ENCODE measurements around the gene BPIFB2.
"Not testable (repeated sequence)": the region's sequence is repeated elsewhere in the genome, so short reads cannot be mapped to it uniquely, and the experiment has no call there.

The BPIFB2 gene

DNA sequence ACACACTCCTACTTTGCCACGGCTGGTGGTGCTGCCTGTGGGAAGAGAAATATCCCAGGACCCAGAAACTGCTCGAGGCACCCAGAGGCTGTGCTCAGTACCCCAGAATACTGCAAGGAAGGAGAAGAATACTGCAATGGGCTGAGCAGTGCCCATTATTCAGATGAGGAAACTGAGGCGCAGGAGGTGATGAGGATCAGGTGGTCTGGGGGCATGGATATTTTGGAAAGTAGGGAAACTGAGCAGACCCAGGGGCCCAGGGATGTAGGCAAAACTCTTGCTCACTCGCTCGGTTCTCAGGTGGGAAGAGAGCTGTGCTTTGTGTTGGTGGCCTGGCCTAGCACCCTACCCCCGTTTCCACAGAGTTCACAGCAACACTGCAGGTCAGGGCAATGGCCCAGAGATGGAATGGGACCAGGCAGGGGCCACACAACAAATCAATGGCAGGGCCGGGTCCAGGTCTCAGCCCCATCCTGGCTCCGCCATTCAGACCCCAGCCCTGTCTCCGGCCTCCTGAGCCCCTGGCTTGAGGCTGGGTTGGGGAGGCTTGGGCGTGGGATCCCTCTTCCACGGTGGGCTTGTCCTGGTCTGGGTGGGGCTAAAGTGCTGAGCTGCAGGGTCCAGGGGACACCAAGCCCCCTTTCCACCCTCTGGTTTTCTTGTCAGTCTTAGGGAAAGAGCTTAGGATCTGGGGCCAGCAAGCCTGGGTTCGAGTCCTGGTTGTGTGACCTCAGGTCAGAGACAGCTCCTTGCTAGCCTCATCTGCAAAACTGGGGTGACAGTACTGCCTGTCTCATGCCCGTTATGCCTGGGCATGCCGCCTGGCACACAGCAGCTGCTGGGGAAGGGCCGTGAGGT lies 37.2 kb upstream of the BPIFB2 start:
- no peak overlapping the region for H3K4me3 ChIP-seq (ENCODE audit: low read depth, low read length)

DNA sequence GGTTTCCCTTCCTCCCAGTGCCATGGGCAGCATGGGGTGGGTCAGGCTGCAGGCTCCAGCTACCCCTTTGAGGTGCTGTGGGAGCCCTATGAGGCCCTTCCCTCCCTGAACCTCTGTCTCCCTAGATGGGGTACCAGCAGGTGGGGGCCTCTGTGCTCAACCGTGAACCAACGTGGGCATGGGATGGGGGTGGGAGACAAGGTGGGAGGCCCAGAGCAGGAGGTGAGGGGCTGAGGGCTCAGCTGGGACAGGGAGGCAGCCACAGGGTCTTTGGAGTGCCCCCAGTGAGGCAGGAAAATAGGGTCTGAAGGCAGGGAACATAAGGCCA lies 36.6 kb upstream of the BPIFB2 start:
- no peak overlapping the region for H3K4me3 ChIP-seq (ENCODE audit: low read depth, low read length)

DNA sequence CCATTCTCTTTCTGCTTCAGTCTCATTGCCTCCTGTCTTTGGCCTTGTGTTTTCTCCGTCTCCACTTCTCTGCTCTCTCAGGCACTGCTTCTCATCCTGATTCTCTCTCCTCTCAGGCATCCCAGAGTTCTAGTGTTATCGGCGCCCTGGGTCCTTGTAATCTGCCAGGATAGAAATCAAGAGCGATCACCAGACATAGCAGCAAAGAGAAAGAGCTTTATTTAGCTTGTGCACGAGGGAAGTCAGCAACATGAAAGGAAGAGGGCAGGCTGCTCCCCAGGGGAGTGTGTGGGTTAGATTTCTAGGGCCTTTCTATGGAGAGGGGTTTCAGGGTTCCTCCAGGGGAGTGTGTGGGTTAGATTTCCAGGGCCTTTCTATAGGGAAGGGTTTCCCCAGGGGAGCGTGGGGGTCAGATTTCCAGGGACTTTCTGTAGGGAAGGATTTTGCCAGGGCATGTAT lies 35.8 kb upstream of the BPIFB2 start:
- H3K4me3 ChIP-seq (ENCODE audit: low read depth, low read length): no peak overlapping the region

DNA sequence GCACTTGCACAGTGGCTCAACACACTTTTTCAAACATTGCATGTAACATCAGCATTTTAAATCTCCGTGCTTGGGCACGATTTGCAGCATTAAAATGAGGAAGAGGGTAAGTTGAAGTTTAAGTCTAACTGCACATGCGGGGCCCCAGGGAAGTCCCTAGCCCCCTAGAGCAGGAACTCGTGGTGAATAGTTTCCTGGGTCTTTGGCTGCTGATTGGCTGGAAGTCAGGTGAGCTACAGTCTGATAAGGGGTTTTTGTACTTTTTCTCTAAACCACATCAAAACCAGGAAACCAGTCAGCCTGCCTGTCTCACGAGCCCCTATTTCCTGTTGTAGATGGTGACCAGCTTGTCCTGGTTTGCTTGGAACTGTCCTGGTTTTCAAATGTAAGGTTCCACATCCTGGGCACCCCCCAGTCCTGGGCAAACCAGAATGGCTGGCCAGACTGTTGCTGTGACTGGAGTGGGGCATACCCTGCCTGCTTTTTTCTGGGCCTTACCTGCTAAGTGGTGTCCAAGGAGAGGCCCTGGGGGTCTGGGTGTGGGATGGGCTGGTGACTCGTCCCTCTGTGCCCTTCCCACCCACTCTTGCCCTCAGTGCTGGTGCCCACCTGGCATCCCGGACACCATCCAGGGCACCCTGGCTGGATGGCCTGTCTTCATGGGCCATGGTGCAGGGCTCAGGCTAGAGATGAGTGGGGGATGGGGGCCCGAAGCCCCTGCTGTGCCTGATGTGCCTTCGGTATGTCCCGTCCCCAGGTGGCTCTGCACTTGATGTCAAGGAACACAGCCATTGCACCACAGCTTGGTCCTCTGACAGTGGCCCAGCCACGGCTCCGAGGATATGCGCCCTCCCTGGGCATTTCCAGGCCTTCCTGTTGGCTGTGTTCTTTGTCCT lies 35.1 kb upstream of the BPIFB2 start:
- no peak overlapping the region for H3K4me3 ChIP-seq (ENCODE audit: low read depth, low read length)

DNA sequence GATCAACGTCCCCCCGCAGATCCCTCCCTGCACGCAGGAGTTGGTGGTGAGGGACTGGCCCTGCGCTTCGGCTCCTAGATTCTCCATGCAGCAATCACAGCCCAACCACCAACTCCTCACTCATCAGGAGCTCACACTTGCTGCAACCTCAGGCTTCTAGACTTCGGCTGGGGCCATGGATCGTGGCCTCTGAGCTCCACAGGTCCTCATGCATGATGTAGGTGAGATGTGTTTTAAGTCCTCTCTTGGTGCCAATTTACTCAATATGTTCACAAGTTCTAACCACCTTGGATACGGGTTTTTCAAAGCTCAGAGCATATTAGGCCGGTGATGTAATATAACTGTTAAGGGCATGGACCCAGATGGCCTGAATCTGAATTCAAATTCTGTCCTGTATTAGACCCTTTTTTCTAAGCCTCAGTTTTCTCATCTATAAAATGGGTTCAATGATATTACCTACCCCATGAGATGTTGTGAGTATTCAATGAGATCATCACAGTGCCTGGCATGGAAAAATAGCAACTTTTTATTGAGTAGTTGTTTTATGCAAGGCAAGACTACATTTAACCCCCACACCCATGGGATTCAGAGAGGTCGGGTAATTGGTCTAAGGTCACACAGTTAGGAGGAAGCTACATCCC lies 34.3 kb upstream of the BPIFB2 start:
- no peak overlapping the region for H3K4me3 ChIP-seq (ENCODE audit: low read depth, low read length)

DNA sequence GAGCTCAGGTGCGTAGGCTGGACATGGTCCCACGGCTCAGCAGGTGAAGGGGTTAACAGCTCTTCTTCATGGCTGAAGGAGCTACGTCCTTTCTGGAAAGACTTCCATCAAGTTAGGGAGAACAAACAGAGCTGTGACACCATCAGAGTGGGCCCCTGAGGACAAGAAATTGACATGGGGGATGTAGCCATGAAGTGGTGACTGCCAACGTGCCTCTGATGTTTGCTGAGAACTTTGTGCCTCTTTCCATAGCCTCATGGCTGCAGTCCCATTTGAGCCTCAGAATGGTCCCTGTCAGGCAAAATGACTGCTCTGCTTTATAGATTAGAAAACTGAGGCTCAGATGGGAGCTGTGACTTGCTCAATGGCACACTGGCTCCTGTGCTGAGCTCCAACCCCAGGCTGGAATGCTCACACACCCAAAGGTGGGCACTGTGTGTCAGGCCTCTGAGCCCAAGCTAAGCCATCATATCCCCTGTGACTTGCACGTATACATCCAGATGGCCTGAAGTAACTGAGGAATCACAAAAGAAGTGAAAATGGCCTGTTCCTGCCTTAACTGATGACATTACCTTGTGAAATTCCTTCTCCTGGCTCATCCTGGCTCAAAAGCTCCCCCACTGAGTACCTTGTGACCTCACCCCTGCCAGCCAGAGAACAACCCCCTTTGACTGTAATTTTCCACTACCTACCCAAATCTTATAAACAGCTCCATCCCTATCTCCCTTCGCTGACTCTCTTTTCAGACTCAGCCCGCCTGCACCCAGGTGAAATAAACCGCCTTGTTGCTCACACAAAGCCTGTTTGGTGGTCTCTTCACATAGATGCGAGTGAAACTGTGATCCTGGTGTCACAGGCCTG lies 33.1 kb upstream of the BPIFB2 start:
- H3K4me3 ChIP-seq (ENCODE audit: low read depth, low read length): not testable (repeated sequence)

DNA sequence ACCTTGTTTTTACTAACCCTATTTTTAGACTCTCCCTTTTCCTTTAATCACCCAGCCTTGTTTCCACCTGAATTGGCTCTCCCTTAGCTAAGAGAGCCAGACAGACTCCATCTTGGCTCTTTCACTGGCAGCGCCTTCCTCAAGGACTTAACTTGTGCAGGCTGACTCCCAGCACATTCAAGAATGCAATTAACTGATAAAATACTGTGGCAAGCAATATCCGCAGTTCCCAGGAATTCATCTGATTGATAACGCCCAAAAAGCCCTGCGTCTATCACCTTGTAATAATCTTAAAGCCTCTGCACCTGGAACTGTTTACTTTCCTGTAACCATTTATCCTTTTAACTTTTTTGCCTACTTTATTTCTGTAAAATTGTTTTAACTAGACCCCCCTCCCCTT lies 32.4 kb upstream of the BPIFB2 start:
- H3K4me3 ChIP-seq (ENCODE audit: low read depth, low read length): not testable (repeated sequence)

DNA sequence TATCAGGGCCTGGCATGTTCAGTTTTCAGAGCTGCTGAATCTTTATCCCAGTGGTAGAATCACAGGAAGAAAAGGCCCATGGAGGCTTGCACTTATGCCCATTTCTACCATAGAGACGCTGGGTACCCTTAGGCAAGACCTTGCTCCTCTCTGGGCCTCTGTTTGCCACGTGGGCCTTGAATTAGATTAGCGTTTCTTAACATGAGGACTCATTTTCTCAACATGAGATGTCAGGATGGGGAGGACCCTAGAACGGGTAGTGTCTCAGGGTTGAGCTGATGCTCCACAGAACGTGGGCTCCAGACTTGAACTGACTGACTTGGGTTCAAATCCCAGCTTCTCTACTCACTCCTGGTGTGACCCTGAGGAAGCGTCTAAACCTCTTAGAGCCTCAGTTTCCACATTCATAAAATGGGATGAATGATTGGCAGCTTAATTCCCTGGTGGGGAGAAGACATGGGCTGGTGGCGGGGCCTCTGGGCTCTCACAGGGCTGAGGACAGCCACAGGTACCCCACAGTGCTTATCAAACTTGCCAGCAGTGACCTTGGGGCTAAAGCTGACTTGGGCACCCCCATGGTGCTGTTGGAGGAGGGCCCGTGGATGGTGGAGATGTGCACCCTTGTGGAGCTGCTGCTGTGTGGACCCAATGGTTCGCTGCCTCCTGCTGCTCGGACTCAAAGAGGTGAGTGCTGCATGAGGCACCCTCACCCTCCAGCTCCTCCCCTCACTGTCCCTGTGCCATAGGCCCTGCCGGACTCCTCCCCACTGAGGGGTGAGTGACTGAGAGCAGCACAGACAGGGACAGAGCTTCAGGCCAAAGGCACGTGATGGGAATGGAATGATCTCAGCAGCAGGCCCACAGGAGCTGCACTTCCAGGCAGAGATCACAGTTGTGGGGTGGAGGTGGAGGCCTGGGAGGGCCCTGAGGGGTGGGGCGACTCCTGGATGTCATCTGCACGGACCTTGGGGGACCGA lies 31.5 kb upstream of the BPIFB2 start:
- H3K4me3 ChIP-seq (ENCODE audit: low read depth, low read length): no peak overlapping the region

DNA sequence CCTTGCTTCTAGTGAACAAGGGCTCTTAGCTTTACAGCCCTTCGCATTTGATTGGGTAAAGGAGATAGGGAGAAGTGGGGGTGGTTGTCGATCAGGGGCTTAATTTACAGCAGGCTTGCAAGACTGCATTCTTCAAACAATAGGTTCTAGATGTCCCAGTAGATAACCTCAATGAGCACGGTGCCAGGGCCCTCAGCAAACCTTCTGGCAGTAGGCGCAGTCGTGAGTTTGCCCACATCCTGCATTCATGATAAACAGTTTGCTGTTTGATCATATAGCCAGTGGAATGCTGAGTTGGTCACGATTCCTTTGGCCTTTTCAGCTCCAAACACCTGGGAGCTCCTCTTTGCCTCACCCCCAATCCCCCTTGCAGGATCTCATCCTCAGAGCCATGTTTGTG lies 30.8 kb upstream of the BPIFB2 start:
- H3K4me3 ChIP-seq (ENCODE audit: low read depth, low read length): no peak overlapping the region

DNA sequence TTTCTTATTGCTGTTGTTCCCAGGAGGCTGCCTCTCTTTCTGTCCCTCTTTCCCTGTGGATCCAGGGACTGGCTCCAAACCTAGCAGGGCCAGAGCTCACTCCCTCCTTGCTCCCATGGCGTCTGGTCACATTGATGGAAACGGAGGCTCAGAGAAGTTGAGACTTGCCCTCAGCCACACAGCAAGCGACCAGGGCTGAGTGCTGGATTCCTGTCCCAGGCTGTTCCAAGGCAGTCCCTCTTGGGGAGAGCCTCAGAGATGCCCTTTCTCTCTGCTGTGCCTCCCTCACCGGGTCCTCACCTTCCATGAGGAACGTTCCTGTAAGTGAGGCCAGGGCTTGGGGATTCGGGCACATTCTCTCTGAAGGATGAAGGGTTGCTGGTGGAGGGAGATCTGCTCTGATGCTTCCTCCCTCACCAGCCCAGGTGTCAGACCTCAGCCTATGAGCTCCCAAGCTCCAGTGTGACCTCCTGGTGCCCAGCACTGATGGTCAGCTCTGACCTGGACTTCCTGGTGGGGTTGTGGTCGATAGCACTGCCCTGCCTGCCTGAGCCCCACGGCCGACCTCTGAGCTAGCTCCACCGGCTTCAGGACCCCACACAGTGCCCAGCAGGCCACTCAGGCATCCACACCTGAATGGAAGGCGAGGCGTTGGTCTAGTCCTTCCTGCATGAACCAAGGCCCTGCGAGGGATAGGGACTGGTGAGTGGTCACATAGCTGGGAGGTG lies 30.1 kb upstream of the BPIFB2 start:
- no peak overlapping the region for H3K4me3 ChIP-seq (ENCODE audit: low read depth, low read length)

DNA sequence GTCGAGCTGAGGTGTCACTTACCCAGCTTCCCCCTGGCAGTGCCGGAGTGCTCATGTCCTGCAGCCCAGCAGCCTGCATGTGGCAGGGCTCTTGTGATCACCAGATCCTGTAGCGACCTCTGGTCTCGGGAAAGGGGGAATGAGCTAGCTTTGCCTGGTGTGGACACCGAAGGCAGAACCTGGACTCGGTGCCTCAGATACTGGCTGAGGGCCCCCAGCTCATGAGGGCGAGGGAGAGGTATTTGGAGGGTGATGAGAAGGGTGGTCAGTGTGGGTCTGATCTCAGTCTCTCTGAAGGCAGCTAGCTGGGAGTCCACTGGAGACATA lies 29.5 kb upstream of the BPIFB2 start:
- no peak overlapping the region for H3K4me3 ChIP-seq (ENCODE audit: low read depth, low read length)

DNA sequence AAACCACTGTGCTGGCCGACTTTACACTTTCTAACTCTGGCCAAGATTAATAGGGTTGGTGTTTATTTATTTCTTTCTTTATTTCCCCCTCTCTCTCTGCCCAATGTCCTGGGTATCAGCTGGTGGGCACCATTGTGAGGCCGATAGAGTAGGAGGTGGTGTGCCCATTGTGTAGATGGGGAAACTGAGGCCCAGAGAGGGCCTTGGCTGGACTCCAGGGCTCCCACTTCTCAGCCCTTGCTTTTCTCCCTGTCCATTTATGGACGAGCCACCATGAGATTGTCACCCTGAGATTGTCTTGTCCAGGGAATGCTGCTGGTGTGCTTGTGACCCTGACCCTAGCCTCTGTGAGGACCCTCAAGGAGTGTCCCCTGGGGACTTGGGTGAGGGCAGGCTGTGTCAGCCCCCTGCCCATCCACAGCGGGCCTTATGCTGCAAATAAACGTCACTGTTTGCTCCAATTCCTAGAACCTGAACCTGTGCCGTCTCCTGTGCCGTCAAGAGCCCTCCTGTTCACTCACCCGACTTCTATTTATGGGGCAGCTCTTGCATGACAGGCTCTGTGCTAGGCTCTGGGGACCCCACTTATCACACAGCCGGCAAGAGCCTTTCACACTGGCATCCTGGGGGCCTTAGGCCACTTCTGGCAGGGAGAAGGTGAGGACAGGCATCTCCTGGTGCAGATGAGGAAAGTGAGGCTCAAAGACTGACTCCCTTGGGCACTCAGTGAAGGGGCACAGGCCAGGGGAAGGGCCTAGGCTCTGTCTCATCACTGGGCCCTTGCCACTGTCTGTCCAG lies 28.1 kb upstream of the BPIFB2 start:
- no peak overlapping the region for H3K4me3 ChIP-seq (ENCODE audit: low read depth, low read length)

DNA sequence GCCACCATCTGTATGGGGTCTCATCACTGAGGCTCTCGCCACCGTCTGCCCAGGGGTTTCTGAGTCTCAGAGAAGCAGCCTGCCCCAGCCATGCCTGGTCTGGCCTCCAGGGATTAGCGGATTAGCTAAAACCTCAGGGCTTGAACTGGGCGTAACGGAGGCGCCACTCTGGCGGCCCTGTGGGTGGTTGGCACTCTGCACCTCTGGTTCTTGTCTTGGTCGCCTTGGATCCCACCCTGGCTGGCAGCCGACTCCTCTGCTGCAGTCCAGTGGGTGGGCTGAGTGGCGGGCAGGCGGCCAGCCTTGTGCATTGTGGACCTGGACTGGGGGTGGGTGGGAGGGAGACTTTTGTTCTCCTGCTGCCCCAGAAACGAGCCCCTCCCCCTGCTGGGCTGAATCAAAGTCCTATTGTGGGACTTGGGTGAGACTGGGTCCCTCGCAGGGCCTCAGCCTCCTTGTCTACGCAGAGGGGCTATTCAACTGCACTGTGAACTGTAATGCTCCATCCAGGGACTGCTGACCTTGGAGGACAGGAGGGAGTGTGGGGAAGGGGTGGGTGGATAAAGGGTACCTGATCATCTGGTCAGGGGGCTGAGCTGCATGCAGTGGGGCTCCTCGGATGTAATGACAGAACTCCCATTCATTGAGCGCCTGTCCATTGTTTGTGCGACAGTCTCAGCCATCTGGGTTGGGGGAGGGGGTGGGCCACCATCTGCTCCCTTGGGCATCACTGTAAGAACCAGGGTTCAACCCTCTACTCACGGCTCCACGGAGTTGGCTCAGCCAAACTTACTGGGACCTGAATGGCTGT lies 27.2 kb upstream of the BPIFB2 start:
- no peak overlapping the region for H3K4me3 ChIP-seq (ENCODE audit: low read depth, low read length)

DNA sequence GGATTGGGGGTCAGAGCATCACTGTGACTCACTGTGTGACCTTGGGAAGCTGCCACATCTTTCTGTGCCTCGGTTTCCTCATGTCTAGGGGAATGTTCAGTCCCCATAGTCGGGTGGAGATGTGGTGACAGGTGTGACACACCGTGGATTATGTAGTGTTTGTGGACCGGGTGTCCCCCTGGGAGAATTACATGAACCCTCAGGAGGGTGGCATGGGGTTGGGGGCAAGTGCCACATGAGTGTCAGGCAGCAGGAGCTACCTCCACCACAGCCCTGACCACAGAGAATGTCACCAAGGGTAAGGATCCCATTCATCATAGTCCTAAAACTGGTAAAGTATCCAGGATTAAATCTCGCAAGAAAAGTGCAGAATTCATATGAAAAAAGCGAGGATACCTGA lies 26.5 kb upstream of the BPIFB2 start:
- H3K4me3 ChIP-seq (ENCODE audit: low read depth, low read length): no peak overlapping the region

DNA sequence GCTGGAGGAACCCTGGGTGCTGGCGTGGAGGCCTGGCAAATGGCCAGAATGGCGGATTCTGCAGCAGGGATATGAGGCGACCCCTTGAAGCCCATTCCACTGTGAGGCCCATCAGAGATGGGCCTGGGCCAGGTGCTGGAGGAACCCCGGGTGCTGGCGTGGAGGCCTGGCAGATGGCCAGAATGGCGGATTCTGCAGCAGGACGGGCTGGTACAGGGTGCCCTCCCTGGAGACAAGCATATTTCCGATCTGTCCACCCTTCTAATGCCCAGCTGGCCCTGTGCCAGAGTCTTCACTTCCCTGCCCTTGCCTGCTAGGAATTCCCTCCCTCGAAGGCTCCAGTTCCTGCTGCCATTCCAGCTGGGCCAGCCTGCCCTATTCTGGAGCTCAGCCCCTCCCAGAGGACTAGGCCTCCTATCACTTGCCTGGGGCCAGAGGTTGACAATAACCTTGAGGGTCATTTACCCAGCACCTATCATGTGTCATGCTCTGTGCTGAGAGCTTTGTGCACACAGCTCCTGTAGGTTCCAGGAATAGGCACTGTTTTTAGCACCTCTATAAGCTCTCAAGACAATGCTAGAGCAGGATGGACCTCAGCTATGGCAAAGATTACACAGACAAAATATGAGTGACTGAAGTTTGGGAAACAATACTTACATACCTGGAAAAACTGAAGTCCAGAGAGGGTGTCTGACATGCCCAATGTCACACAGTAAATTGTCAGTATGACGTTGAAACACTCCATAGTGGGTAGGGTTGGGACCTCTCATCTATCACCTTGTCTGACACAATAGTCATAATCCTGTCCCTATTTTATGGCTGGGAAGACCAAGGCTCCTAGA lies 24.7 kb upstream of the BPIFB2 start:
- H3K4me3 ChIP-seq (ENCODE audit: low read depth, low read length): no peak overlapping the region

DNA sequence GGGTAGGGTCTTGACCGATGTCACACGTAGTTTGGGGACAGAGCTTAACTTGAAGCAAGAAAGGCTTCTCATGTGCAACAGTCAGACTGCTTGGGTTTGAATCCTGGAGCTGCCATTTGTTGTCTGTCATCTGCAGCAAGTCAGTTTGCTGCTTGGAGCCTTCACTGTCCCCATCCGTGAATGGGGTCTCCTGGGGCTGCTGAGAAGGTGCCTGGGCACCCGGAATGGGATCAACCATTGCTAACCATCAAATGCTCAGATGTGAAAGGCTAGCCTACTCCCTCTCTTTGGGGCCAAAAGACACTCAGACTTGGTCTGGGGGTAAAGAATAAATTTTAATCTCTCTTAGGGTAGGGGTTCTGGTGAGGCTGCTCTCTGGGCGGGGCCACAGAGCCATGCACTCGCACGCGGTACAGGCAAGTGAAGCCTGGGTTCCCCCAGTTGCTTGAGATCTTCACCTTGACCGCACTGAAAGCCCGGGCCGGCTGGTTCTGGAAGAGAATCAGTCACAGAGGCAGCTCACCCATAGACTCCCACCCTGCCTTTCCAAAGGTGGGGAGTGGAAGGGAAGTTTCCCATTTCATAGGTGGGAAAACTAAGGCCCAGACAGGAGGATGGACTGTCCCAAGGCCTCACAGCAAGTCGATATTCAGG lies 23.9 kb upstream of the BPIFB2 start:
- H3K4me3 ChIP-seq (ENCODE audit: low read depth, low read length): no peak overlapping the region

Data from iPS-11a (cell line).